MM.1S (cell line): ENCODE results near the gene NARF.
"Not testable (repeated sequence)": the region's sequence is repeated elsewhere in the genome, so short reads cannot be mapped to it uniquely, and the experiment has no call there.

Experiments used
- DNase-seq: peaks from one replicate; pipeline ENCODE4 v3.0.0-alpha.2; 2015
- H2AFZ ChIP-seq: fragments of 300-600 bp; sonication (generic); 2 replicates; pipeline ENCODE4 v1.6.0; 2016; ENCODE audit warnings: antibody characterized with exemption, low read length
- H3F3A ChIP-seq: fragments of 300-600 bp; sonication (generic); 2 replicates; pipeline ENCODE4 v1.6.1; 2016; ENCODE audit warnings: mild to moderate bottlenecking, antibody characterized with exemption, low read length, moderate library complexity, mixed read lengths; ENCODE audit not compliant: insufficient read depth
- H3K27ac ChIP-seq: fragments of 300-600 bp; sonication (generic); 2 replicates; pipeline ENCODE4 v1.5.1; 2016; ENCODE audit warnings: mild to moderate bottlenecking, low read length
- H3K27me3 ChIP-seq: fragments of 300-600 bp; sonication (generic); replicated peaks from 2 replicates; pipeline ENCODE4 v1.6.0; 2016; ENCODE audit warnings: low read length; ENCODE audit not compliant: insufficient read depth
- H3K36me3 ChIP-seq: fragments of 300-600 bp; sonication (generic); replicated peaks from 2 replicates; pipeline ENCODE4 v1.6.1; 2016; ENCODE audit warnings: mild to moderate bottlenecking, low read length, mixed read lengths; ENCODE audit not compliant: insufficient read depth
- H3K4me1 ChIP-seq: fragments of 300-600 bp; sonication (generic); 2 replicates; pipeline ENCODE4 v1.6.1; 2016; ENCODE audit warnings: low read length, mixed read lengths
- H3K4me2 ChIP-seq: fragments of 300-600 bp; sonication (generic); 2 replicates; pipeline ENCODE4 v1.6.0; 2016; ENCODE audit warnings: low read depth, low read length
- H3K4me3 ChIP-seq: fragments of 300-600 bp; sonication (generic); 2 replicates; pipeline ENCODE4 v1.5.1; 2016; ENCODE audit warnings: low read length, mixed read lengths
- H3K79me2 ChIP-seq: fragments of 300-600 bp; sonication (generic); 2 replicates; pipeline ENCODE4 v1.6.1; 2016; ENCODE audit warnings: mixed run types, low read length, mixed read lengths
- H3K9ac ChIP-seq: fragments of 300-600 bp; sonication (generic); 2 replicates; pipeline ENCODE4 v1.6.1; 2016; ENCODE audit warnings: low read length, mixed read lengths
- H3K9me2 ChIP-seq: fragments of 300-600 bp; sonication (generic); replicated peaks from 2 replicates; pipeline ENCODE4 v1.6.1; 2016; ENCODE audit warnings: mild to moderate bottlenecking, low read length, mixed read lengths; ENCODE audit not compliant: insufficient read depth
- H3K9me3 ChIP-seq: fragments of 300-600 bp; sonication (generic); replicated peaks from 2 replicates; pipeline ENCODE4 v1.6.1; 2016; ENCODE audit warnings: mild to moderate bottlenecking, low read length, mixed read lengths; ENCODE audit not compliant: insufficient read depth
- H4K20me1 ChIP-seq: fragments of 300-600 bp; sonication (generic); 2 replicates; pipeline ENCODE4 v1.6.1; 2016; ENCODE audit warnings: mild to moderate bottlenecking, low read length, moderate library complexity, mixed read lengths; ENCODE audit not compliant: insufficient read depth
- CTCF ChIP-seq: fragments of 300-600 bp; sonication (generic); IDR thresholded peaks from 2 replicates; pipeline ENCODE4 v1.5.1; 2016; ENCODE audit warnings: antibody characterized with exemption, low read length, mixed read lengths
- EZH2 ChIP-seq: fragments of 300-600 bp; sonication (generic); optimal IDR thresholded peaks from 2 replicates; pipeline ENCODE3; 2017; ENCODE audit warnings: low read depth, mild to moderate bottlenecking, antibody characterized with exemption, low read length, mixed read lengths
- EZH2phosphoT487 ChIP-seq: fragments of 300-600 bp; sonication (generic); IDR thresholded peaks from 2 replicates; pipeline ENCODE4 v1.6.1; 2018; ENCODE audit warnings: antibody characterized with exemption, low read length

NARF gene

GRCh38 chr17:82452162-82452561 lies 6.4 kb upstream of the NARF start:
- H3K9me3 ChIP-seq = no peaks in the 10 kb centered on the region
- no peak overlapping the region for H3K4me2 ChIP-seq
- no peak overlapping the region for H3K9ac ChIP-seq
- H3K27ac ChIP-seq = no peak overlapping the region
- H4K20me1 ChIP-seq = no peaks in the 10 kb centered on the region
- DNase-seq = no peak
- peaks cover 24% of the 10 kb centered on the region for H3F3A ChIP-seq
- no peaks in the 10 kb centered on the region for H3K9me2 ChIP-seq
- H3K27me3 ChIP-seq = no peaks in the 10 kb centered on the region
- no peaks in the 10 kb centered on the region for H3K36me3 ChIP-seq
- no peak for TF ChIP-seq EZH2phosphoT487
- no peak for TF ChIP-seq EZH2
- no peak for TF ChIP-seq CTCF
- H2AFZ ChIP-seq = no peak overlapping the region
- peaks cover 20% of the 10 kb centered on the region for H3K4me1 ChIP-seq
- no peak overlapping the region for H3K4me3 ChIP-seq
- H3K79me2 ChIP-seq = peaks cover 28% of the 10 kb centered on the region

GRCh38 chr17:82453151-82453550 lies 5.4 kb upstream of the NARF start:
- peaks cover 18% of the 10 kb centered on the region for H3K79me2 ChIP-seq
- H3K9me2 ChIP-seq, H4K20me1 ChIP-seq, H2AFZ ChIP-seq, H3K9ac ChIP-seq, H3K4me3 ChIP-seq, H3K4me2 ChIP-seq, H3K36me3 ChIP-seq, H3K27me3 ChIP-seq, H3K27ac ChIP-seq, DNase-seq, H3K9me3 ChIP-seq: not testable (repeated sequence)
- peaks cover 22% of the 10 kb centered on the region for H3K4me1 ChIP-seq
- H3F3A ChIP-seq = peaks cover 34% of the 10 kb centered on the region

GRCh38 chr17:82453706-82454105 lies 4.8 kb upstream of the NARF start:
- not testable (repeated sequence) for H3K9me2 ChIP-seq, H3K4me3 ChIP-seq

GRCh38 chr17:82457073-82457928 lies 1.2 kb upstream of the NARF start:
- Histone ChIP-seq H3F3A (peaks cover 23% of the 10 kb centered on the region), H3K9me2 (no peaks in the 10 kb centered on the region), H3K27me3 (no peaks in the 10 kb centered on the region), H3K4me2 (peak overlapping the region; percentile 97), H3K9ac (peak overlapping the region; percentile 99), H3K4me1 (peaks cover 19% of the 10 kb centered on the region), H3K27ac (peak overlapping the region; percentile 100), H4K20me1 (no peaks in the 10 kb centered on the region), H3K4me3 (peak overlapping the region; percentile 90), H3K79me2 (peaks cover 23% of the 10 kb centered on the region), H3K36me3 (no peaks in the 10 kb centered on the region), H3K9me3 (no peaks in the 10 kb centered on the region), H2AFZ (peak overlapping the region; percentile 40; the same call in 1 of the 2 replicates)
- TF ChIP-seq EZH2phosphoT487 = no peak
- no peak for TF ChIP-seq CTCF
- no peak for TF ChIP-seq EZH2
- peak; percentile 61 for DNase-seq

More at GRCh38 chr17:82453706-82454105, 4.8 kb upstream of the NARF start:
- H3K27ac ChIP-seq, H3K4me2 ChIP-seq, H3K9me3 ChIP-seq, DNase-seq, H3K27me3 ChIP-seq, H3K9ac ChIP-seq, H3K36me3 ChIP-seq, H2AFZ ChIP-seq, H4K20me1 ChIP-seq: not testable (repeated sequence)
- H3K79me2 ChIP-seq = peaks cover 16% of the 10 kb centered on the region
- peaks cover 39% of the 10 kb centered on the region for H3F3A ChIP-seq
- peaks cover 22% of the 10 kb centered on the region for H3K4me1 ChIP-seq
